Measurements from ENCODE around the gene ARPC1A. TPM values are rescaled to one million over a fixed set of nuclear protein-coding genes. Genes with fewer than 3 reads are reported as not detected.

The ARPC1A gene
- polyA plus RNA-seq, 1 of the 3 experiments (the other 2 are of a cell fraction): 306 TPM

GRCh38 chr7:99383203-99383602, 57.5 kb downstream of the ARPC1A start:
- H3K4me2 ChIP-seq: no peak overlapping the region
- H3K27ac ChIP-seq (ENCODE audit: low read depth in 2 of 2, low read length in 1 of 2): no peak overlapping the region
- H3K4me1 ChIP-seq (ENCODE audit: control insufficient read depth in 1 of 2, insufficient read depth in 2 of 2, low read depth in 1 of 2, low read length in 1 of 2): peaks cover 15 to 27% of the 10 kb centered on the region in 2 experiments; a peak in 2 of 4 replicates
- CTCF ChIA-PET: interaction anchor here (1.0 kb wide), 1 partner anchor 24 kb away, joined by 4 read pairs; no protein-coding TSS in a partner anchor
- no peak overlapping the region for H3K9ac ChIP-seq
- H3K9me2 ChIP-seq: no peaks in the 10 kb centered on the region
- no peak for DNase-seq
- H3K27me3 ChIP-seq (ENCODE audit: insufficient read depth): no peaks in the 10 kb centered on the region
- POLR2A ChIA-PET: interaction anchor here (0.9 kb wide), 1 partner anchor 10 kb away, joined by 3 read pairs; no protein-coding TSS in a partner anchor
- no peaks in the 10 kb centered on the region for H3K9me3 ChIP-seq
- H3K36me3 ChIP-seq (replicated peaks in 1 of 2; ENCODE audit: control insufficient read depth in 1 of 2, insufficient read depth in 2 of 2, low read length in 1 of 2): peaks cover 13 to 48% of the 10 kb centered on the region in 2 experiments
- TF ChIP-seq TCF12 (IDR thresholded peaks at IDR 0.05) (no peak), USF1 (IDR thresholded peaks at IDR 0.05; ENCODE audit: borderline replicate concordance, low read depth) (no peak), FOSL2 (IDR thresholded peaks at IDR 0.05; ENCODE audit: borderline replicate concordance, low read depth) (no peak), GATA2 (CRISPR knock-in tag; IDR thresholded peaks at IDR 0.05) (no peak), RXRA (IDR thresholded peaks at IDR 0.05; ENCODE audit: borderline replicate concordance, low read depth) (no peak), RAD21 (IDR thresholded peaks at IDR 0.05; ENCODE audit: low read length) (no peak), EZH2phosphoT487 (IDR thresholded peaks at IDR 0.05; ENCODE audit: borderline replicate concordance, low read depth) (no peak), USF2 (IDR thresholded peaks at IDR 0.05; ENCODE audit: borderline replicate concordance, low read depth, low read length) (no peak), EP300 (IDR thresholded peaks at IDR 0.05; ENCODE audit: borderline replicate concordance in 1 of 2, low read depth in 1 of 2, low read length in 1 of 2) (no peak)
- no peak overlapping the region for H2AFZ ChIP-seq (ENCODE audit: low read depth)
- H3K79me2 ChIP-seq (ENCODE audit: insufficient read depth): peaks cover 72% of the 10 kb centered on the region
- WGBS (ENCODE audit: low lambda C conversion rate): 96% methylated on average over 10 of the region's 10 CpGs
- peaks cover 20% of the 10 kb centered on the region for H3F3A ChIP-seq (replicated peaks; ENCODE audit: insufficient read depth)
- no peak overlapping the region for H3K4me3 ChIP-seq (ENCODE audit: low read depth in 2 of 2, low read length in 1 of 2)
- H4K20me1 ChIP-seq (ENCODE audit: insufficient read depth): peaks cover 68% of the 10 kb centered on the region

- Histone ChIP-seq H2AFZ (ENCODE audit: low read depth) (no peak overlapping the region), H3F3A (replicated peaks; ENCODE audit: insufficient read depth) (peaks cover 15% of the 10 kb centered on the region), H3K27ac (ENCODE audit: low read depth in 2 of 2, low read length in 1 of 2) (no peak overlapping the region), H3K9me3 (no peaks in the 10 kb centered on the region), H3K79me2 (ENCODE audit: insufficient read depth) (peaks cover 66% of the 10 kb centered on the region), H3K4me1 (ENCODE audit: control insufficient read depth in 1 of 2, insufficient read depth in 2 of 2, low read depth in 1 of 2, low read length in 1 of 2) (peaks cover 14 to 27% of the 10 kb centered on the region in 2 experiments; a peak in 2 of 4 replicates), H3K36me3 (replicated peaks in 1 of 2; ENCODE audit: control insufficient read depth in 1 of 2, insufficient read depth in 2 of 2, low read length in 1 of 2) (peaks cover 16 to 49% of the 10 kb centered on the region in 2 experiments), H3K9ac (no peak overlapping the region), H3K4me3 (ENCODE audit: low read depth in 2 of 2, low read length in 1 of 2) (no peak overlapping the region), H4K20me1 (ENCODE audit: insufficient read depth) (peaks cover 62% of the 10 kb centered on the region), H3K4me2 (no peak overlapping the region), H3K9me2 (no peaks in the 10 kb centered on the region), H3K27me3 (ENCODE audit: insufficient read depth) (no peaks in the 10 kb centered on the region)
- WGBS (ENCODE audit: low lambda C conversion rate): 84% methylated on average over 11 of the region's 13 CpGs
- TF ChIP-seq PBX3 (IDR thresholded peaks at IDR 0.05): no peak
- no peak for TF ChIP-seq RFX5 (IDR thresholded peaks at IDR 0.05; ENCODE audit: low read length)
- POLR2A ChIA-PET: interaction anchor here (0.6 kb wide), 1 partner anchor 116 kb away, joined by 6 read pairs; the partner anchor contains the start of gene ZNF394
- DNase-seq: no peak
- CTCF ChIA-PET: interaction anchor here (1.0 kb wide), 1 partner anchor 23 kb away, joined by 4 read pairs; no protein-coding TSS in a partner anchor
Measured at GRCh38 chr7:99383791-99384370, 58.2 kb downstream of the ARPC1A start.

Measured in SK-N-SH (cell line).